Glomerular endothelial cell (primary cell): Measurements from ENCODE around the gene SH2D5. TPM values are rescaled to one million over a fixed set of nuclear protein-coding genes. Genes with fewer than 3 reads are reported as not detected.
A peak's percentile ranks its signal among the peaks of the same experiment; 100 is the strongest.
"Not testable (repeated sequence)": the region's sequence is repeated elsewhere in the genome, so short reads cannot be mapped to it uniquely, and the experiment has no call there.

Experiments used
- DNase-seq: peaks from one replicate; pipeline ENCODE4 v3.0.0-alpha.2; 2011; ENCODE audit warnings: low read depth, low spot score; ENCODE audit errors: extremely low read depth
- total RNA-seq: library from RNA; depleted of rRNA; stranded (reverse); fragments of >200 nt; gene quantifications from 2 replicates; pipeline ENCODE4 v1.2.3, GENCODE V29; 2015

The SH2D5 gene
- total RNA-seq, 1 donor from 2014 or later, result 3.2 TPM

GRCh38 chr1:20696397-20697333, 35.8 kb downstream of the SH2D5 start:
- DNase-seq, result peak; percentile 48

- no peak for DNase-seq
Measured at GRCh38 chr1:20695515-20695914, 37.0 kb downstream of the SH2D5 start.

- DNase-seq, result no peak
Measured at GRCh38 chr1:20693623-20694022, 38.9 kb downstream of the SH2D5 start.

GRCh38 chr1:20691872-20692271, 40.6 kb downstream of the SH2D5 start:
- no peak for DNase-seq

GRCh38 chr1:20689645-20690056, 42.9 kb downstream of the SH2D5 start:
- DNase-seq, result no peak

GRCh38 chr1:20686883-20687725, 45.4 kb downstream of the SH2D5 start:
- no peak for DNase-seq

- no peak for DNase-seq
Measured at GRCh38 chr1:20685741-20686140, 46.8 kb downstream of the SH2D5 start.

GRCh38 chr1:20685099-20685662, 47.3 kb downstream of the SH2D5 start:
- no peak for DNase-seq

GRCh38 chr1:20684651-20685050, 47.9 kb downstream of the SH2D5 start:
- no peak for DNase-seq

- DNase-seq, result no peak
Measured at GRCh38 chr1:20684050-20684620, 48.4 kb downstream of the SH2D5 start.

GRCh38 chr1:20683614-20684013, 48.9 kb downstream of the SH2D5 start:
- DNase-seq, result no peak

GRCh38 chr1:20682571-20683236, 49.8 kb downstream of the SH2D5 start:
- no peak for DNase-seq

- no peak for DNase-seq
Measured at GRCh38 chr1:20681999-20682398, 50.5 kb downstream of the SH2D5 start.

- DNase-seq, result no peak
Measured at GRCh38 chr1:20680269-20680668, 52.2 kb downstream of the SH2D5 start.

GRCh38 chr1:20678599-20678998, 53.9 kb downstream of the SH2D5 start:
- DNase-seq, result no peak

- DNase-seq, result not testable (repeated sequence)
Measured at GRCh38 chr1:20673626-20674025, 58.9 kb downstream of the SH2D5 start.

- no peak for DNase-seq
Measured at GRCh38 chr1:20672265-20672632, 60.3 kb downstream of the SH2D5 start.

- no peak for DNase-seq
Measured at GRCh38 chr1:20670936-20671335, 61.6 kb downstream of the SH2D5 start.
